ENCODE measurements around the gene RBCK1. TPM values are rescaled to one million over a fixed set of nuclear protein-coding genes. Genes with fewer than 3 reads are reported as not detected.

Gene RBCK1
- total and polyA plus RNA-seq, 2 donors (not counting 1 experiment from before 2014, with no cell fraction given): 128 to 135 TPM

DNA sequence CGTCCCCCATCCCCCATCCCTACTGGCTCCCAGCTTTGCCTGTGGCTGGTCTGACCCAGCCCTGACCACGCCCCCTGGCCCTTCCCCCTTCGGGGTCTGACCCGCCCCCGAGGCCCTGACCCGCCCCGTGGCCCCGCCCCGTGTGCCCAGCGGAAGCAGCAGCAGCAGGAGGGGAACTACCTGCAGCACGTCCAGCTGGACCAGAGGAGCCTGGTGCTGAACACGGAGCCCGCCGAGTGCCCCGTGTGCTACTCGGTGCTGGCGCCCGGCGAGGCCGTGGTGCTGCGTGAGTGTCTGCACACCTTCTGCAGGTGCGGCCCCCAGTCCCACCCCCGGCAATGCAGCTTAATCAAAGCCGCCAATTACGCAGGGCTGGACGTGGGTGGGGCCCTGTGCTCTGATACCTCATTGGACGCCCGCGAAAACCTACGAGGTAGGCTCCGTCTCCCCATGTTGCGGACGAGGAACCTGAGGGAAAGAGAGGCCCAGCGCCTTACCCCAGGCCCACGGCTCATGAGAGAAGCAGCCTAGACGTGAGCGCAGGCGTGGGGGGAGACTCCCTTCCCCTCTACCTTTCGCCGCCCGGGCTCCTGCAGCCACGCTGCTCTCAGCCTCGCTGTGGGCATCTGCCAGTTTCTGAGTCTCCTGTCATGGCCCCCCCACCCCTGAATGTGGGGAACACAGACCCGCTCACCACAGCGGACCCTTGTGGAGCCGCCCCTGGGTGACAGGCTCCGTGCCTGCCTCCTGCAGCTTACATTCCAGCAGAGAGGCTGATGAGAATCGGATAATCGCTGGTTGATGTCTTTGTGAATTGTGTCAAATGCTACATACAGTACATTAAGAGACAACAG lies 12.8 kb downstream of the RBCK1 start:
- TF ChIP-seq CTCF (IDR thresholded peaks at IDR 0.05) (no peak), EZH2 (IDR thresholded peaks at IDR 0.05; ENCODE audit: borderline replicate concordance, insufficient read depth, low read depth, low read length, poor library complexity, severe bottlenecking) (no peak)
- no peak overlapping the region for H3K9ac ChIP-seq (ENCODE audit: low read length)
- H3K79me2 ChIP-seq (ENCODE audit: control insufficient read depth, insufficient read depth, low read length): peaks cover 25% of the 10 kb centered on the region
- DNase-seq (no peak), ATAC-seq (ENCODE audit: low read depth) (peak; percentile 36)
- peaks cover 0 to 4% of the 10 kb centered on the region in 2 donors for H3K4me1 ChIP-seq (ENCODE audit: control insufficient read depth in 2 of 2, insufficient read depth in 2 of 2, low read length in 2 of 2)
- ChIA-PET CTCF (no interaction called here), POLR2A (no interaction called here)
- no peak overlapping the region for H2AFZ ChIP-seq (ENCODE audit: insufficient read depth, low read depth, low read length, poor library complexity, severe bottlenecking)
- no peak overlapping the region for H3K4me3 Mint-ChIP-seq
- intact Hi-C loops (cut with micrococcal nuclease): no loop called here
- no peak overlapping the region for H3K27ac Mint-ChIP-seq
- H4K20me1 ChIP-seq (ENCODE audit: control insufficient read depth, insufficient read depth, low read length, poor library complexity, severe bottlenecking): peaks cover 30% of the 10 kb centered on the region
- H3K4me3 ChIP-seq (ENCODE audit: control extremely low read depth in 1 of 5, extremely low read depth in 1 of 5, insufficient read depth in 1 of 5, low read depth in 2 of 5, low read length in 4 of 5): no peak overlapping the region
- no peak overlapping the region for H3K27ac ChIP-seq (ENCODE audit: low read length in 2 of 2)
- H3K9me3 Mint-ChIP-seq (ENCODE audit: insufficient read depth): no peaks in the 10 kb centered on the region
- no peaks in the 10 kb centered on the region for H3K27me3 ChIP-seq (replicated peaks in 1 of 4; ENCODE audit: control extremely low read depth in 1 of 4, control insufficient read depth in 3 of 4, insufficient read depth in 4 of 4, low read length in 3 of 4)
- WGBS (ENCODE audit: insufficient coverage): 92% methylated on average over 44 of the region's 49 CpGs
- no peak overlapping the region for H3K4me2 ChIP-seq (replicated peaks; ENCODE audit: low read depth, low read length, poor library complexity, severe bottlenecking)
- peaks cover 4% of the 10 kb centered on the region for H3K4me1 Mint-ChIP-seq
- H3K36me3 ChIP-seq (replicated peaks in 1 of 2; ENCODE audit: control extremely low read depth in 1 of 2, control insufficient read depth in 1 of 2, extremely low read depth in 1 of 2, insufficient read depth in 2 of 2, low read length in 1 of 2): peaks cover 0 to 67% of the 10 kb centered on the region in 2 experiments
- no peaks in the 10 kb centered on the region for H3K27me3 Mint-ChIP-seq
- no peaks in the 10 kb centered on the region for H3K9me3 ChIP-seq (ENCODE audit: control extremely low read depth in 1 of 3, control insufficient read depth in 2 of 3, insufficient read depth in 1 of 3, low read length in 2 of 3)

GRCh38 chr20:421685-422250 lies 13.7 kb downstream of the RBCK1 start:
- ChIA-PET POLR2A (no interaction called here), CTCF (no interaction called here)
- Histone ChIP-seq H3K4me3 (ENCODE audit: control extremely low read depth in 1 of 5, extremely low read depth in 1 of 5, insufficient read depth in 1 of 5, low read depth in 2 of 5, low read length in 4 of 5) (no peak overlapping the region), H2AFZ (ENCODE audit: insufficient read depth, low read depth, low read length, poor library complexity, severe bottlenecking) (no peak overlapping the region), H3K27me3 (replicated peaks in 1 of 4; ENCODE audit: control extremely low read depth in 1 of 4, control insufficient read depth in 3 of 4, insufficient read depth in 4 of 4, low read length in 3 of 4) (no peaks in the 10 kb centered on the region), H3K79me2 (ENCODE audit: control insufficient read depth, insufficient read depth, low read length) (peaks cover 18% of the 10 kb centered on the region), H3K9ac (ENCODE audit: low read length) (no peak overlapping the region), H3K27ac (ENCODE audit: low read length in 2 of 2) (no peak overlapping the region), H3K9me3 (ENCODE audit: control extremely low read depth in 1 of 3, control insufficient read depth in 2 of 3, insufficient read depth in 1 of 3, low read length in 2 of 3) (no peaks in the 10 kb centered on the region), H3K4me1 (ENCODE audit: control insufficient read depth in 2 of 2, insufficient read depth in 2 of 2, low read length in 2 of 2) (peaks cover 0 to 4% of the 10 kb centered on the region in 2 donors), H3K4me2 (replicated peaks; ENCODE audit: low read depth, low read length, poor library complexity, severe bottlenecking) (no peak overlapping the region), H3K36me3 (replicated peaks in 1 of 2; ENCODE audit: control extremely low read depth in 1 of 2, control insufficient read depth in 1 of 2, extremely low read depth in 1 of 2, insufficient read depth in 2 of 2, low read length in 1 of 2) (peaks cover 0 to 68% of the 10 kb centered on the region in 2 experiments), H4K20me1 (ENCODE audit: control insufficient read depth, insufficient read depth, low read length, poor library complexity, severe bottlenecking) (peaks cover 25% of the 10 kb centered on the region)
- no peak overlapping the region for H3K4me3 Mint-ChIP-seq
- WGBS (ENCODE audit: insufficient coverage): 97% methylated on average over 6 of the region's 8 CpGs
- no peaks in the 10 kb centered on the region for H3K27me3 Mint-ChIP-seq
- no peak for ATAC-seq (ENCODE audit: low read depth)
- peaks cover 4% of the 10 kb centered on the region for H3K4me1 Mint-ChIP-seq
- H3K9me3 Mint-ChIP-seq (ENCODE audit: insufficient read depth): no peaks in the 10 kb centered on the region
- TF ChIP-seq EZH2 (IDR thresholded peaks at IDR 0.05; ENCODE audit: borderline replicate concordance, insufficient read depth, low read depth, low read length, poor library complexity, severe bottlenecking) (no peak), CTCF (IDR thresholded peaks at IDR 0.05) (no peak)
- intact Hi-C loops (cut with micrococcal nuclease): no loop called here
- DNase-seq: no peak
- H3K27ac Mint-ChIP-seq: no peak overlapping the region

Data from B cell (primary cell).